ENCODE data around the gene ZCCHC13.

GRCh38 chrX:74344280-74344622 lies 40.3 kb downstream of the ZCCHC13 start:
- TF ChIP-seq, protein P1, sequence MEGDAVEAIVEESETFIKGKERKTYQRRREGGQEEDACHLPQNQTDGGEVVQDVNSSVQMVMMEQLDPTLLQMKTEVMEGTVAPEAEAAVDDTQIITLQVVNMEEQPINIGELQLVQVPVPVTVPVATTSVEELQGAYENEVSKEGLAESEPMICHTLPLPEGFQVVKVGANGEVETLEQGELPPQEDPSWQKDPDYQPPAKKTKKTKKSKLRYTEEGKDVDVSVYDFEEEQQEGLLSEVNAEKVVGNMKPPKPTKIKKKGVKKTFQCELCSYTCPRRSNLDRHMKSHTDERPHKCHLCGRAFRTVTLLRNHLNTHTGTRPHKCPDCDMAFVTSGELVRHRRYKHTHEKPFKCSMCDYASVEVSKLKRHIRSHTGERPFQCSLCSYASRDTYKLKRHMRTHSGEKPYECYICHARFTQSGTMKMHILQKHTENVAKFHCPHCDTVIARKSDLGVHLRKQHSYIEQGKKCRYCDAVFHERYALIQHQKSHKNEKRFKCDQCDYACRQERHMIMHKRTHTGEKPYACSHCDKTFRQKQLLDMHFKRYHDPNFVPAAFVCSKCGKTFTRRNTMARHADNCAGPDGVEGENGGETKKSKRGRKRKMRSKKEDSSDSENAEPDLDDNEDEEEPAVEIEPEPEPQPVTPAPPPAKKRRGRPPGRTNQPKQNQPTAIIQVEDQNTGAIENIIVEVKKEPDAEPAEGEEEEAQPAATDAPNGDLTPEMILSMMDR (IDR thresholded peaks at IDR 0.05 in 4 of 5, conservative IDR thresholded peaks at IDR 0.05 in 1 of 5) = no peak
- no peak for TF ChIP-seq POLR2A (IDR thresholded peaks at IDR 0.05)
